IMR-90 (cell line): ENCODE measurements around the gene STEAP3. TPM values are rescaled to one million over a fixed set of nuclear protein-coding genes. Genes with fewer than 3 reads are reported as not detected.

ENCODE experiments used
- ATAC-seq: fragments of 200-7000 bp; cut with Tn5 transposase; 2 replicates; pipeline ENCODE4 v1.9.1; 2020; ENCODE audit warnings: low read depth, mild to moderate bottlenecking, moderate library complexity
- BruUV-seq: library from RNA; stranded (reverse); fragments of 400-500 nt; replicated peaks from 2 replicates; lab custom pipeline; 2021; lab: Mats Ljungman, UMichigan
- CTCF ChIA-PET: fragments of 300-600 bp; formaldehyde crosslinking; extraction: SDS; loops from one replicate; lab custom pipeline; 2021; ENCODE audit warnings: antibody characterized with exemption; lab: Yijun Ruan, JAX
- POLR2A ChIA-PET: fragments of 300-600 bp; sonication (Branson Sonifier 250); formaldehyde crosslinking; loops from one replicate; lab custom pipeline; 2022; ENCODE audit warnings: antibody characterized with exemption; ENCODE audit not compliant: unreplicated experiment; lab: Charles Lee
- DNase-seq: peaks from one replicate; pipeline ENCODE4 v3.0.0; 2013
- H2AFZ ChIP-seq: replicated peaks from 2 replicates; pipeline ENCODE3; 2013; ENCODE audit warnings: low read length, mild to moderate bottlenecking; ENCODE audit not compliant: poor library complexity
- H2AK5ac ChIP-seq: 2 replicates; pipeline ENCODE4 v1.6.1; 2013; ENCODE audit warnings: low read depth, low read length, inconsistent platforms
- H2AK9ac ChIP-seq: replicated peaks from 2 replicates; pipeline ENCODE3; 2013; ENCODE audit warnings: mild to moderate bottlenecking, low read depth, low read length, moderate library complexity; ENCODE audit not compliant: poor library complexity
- H2BK120ac ChIP-seq: 2 replicates; pipeline ENCODE4 v1.6.1; 2013; ENCODE audit warnings: low read depth, low read length, inconsistent platforms
- H2BK15ac ChIP-seq: 3 replicates; pipeline ENCODE4 v1.6.1; 2013; ENCODE audit warnings: low read depth, low read length, inconsistent platforms
- H2BK20ac ChIP-seq: 2 replicates; pipeline ENCODE4 v1.6.1; 2013; ENCODE audit warnings: low read depth, mild to moderate bottlenecking, inconsistent platforms, low read length, moderate library complexity
- H2BK5ac ChIP-seq: 2 replicates; pipeline ENCODE4 v1.6.1; 2013; ENCODE audit warnings: mild to moderate bottlenecking, low read depth, low read length, inconsistent platforms; ENCODE audit not compliant: poor library complexity, severe bottlenecking
- H3K14ac ChIP-seq: replicated peaks from 2 replicates; pipeline ENCODE4 v1.6.1; 2013; ENCODE audit warnings: low read depth, low read length, inconsistent platforms
- H3K18ac ChIP-seq: 2 replicates; pipeline ENCODE4 v1.6.1; 2013; ENCODE audit warnings: low read depth, low read length, control low read depth
- H3K23ac ChIP-seq: 2 replicates; pipeline ENCODE4 v1.6.1; 2013; ENCODE audit warnings: low read depth, low read length, inconsistent platforms
- H3K27ac ChIP-seq: 2 replicates; pipeline ENCODE4 v1.5.1; 2013; ENCODE audit warnings: mild to moderate bottlenecking, control low read depth, low read length; ENCODE audit not compliant: insufficient read depth
- H3K27me3 ChIP-seq: 2 replicates; pipeline ENCODE4 v1.6.1; 2013; ENCODE audit warnings: low read length; ENCODE audit not compliant: control insufficient read depth, insufficient read depth
- H3K36me3 ChIP-seq: 2 replicates; pipeline ENCODE4 v1.6.1; 2013; ENCODE audit warnings: low read length, mixed read lengths; ENCODE audit not compliant: control insufficient read depth, insufficient read depth
- H3K4ac ChIP-seq: 2 replicates; pipeline ENCODE4 v1.6.1; 2013; ENCODE audit warnings: low read depth, low read length, inconsistent platforms
- H3K4me1 ChIP-seq: 2 replicates; pipeline ENCODE4 v1.6.1; 2013; ENCODE audit warnings: low read length, mixed read lengths; ENCODE audit not compliant: control insufficient read depth, insufficient read depth
- H3K4me2 ChIP-seq: 2 replicates; pipeline ENCODE4 v1.6.1; 2013; ENCODE audit warnings: low read depth, mild to moderate bottlenecking, control low read depth, low read length, moderate library complexity
- H3K4me3 ChIP-seq: 2 replicates; pipeline ENCODE4 v1.5.1; 2013; ENCODE audit warnings: low read depth, mild to moderate bottlenecking, control low read depth, low read length, moderate library complexity; ENCODE audit not compliant: insufficient read depth
- H3K56ac ChIP-seq: 2 replicates; pipeline ENCODE4 v1.6.1; 2013; ENCODE audit warnings: low read length, inconsistent platforms; ENCODE audit not compliant: insufficient read depth; ENCODE audit errors: extremely low read depth
- H3K79me1 ChIP-seq, 2 experiments: 2 replicates each; pipeline ENCODE4 v1.6.1; 2013; ENCODE audit warnings: low read length in 2 of 2, inconsistent platforms in 1 of 2, low read depth in 1 of 2
- H3K9ac ChIP-seq: 2 replicates; pipeline ENCODE4 v1.6.1; 2013; ENCODE audit warnings: low read depth, low read length, control low read depth
- H3K9me1 ChIP-seq: 2 replicates; pipeline ENCODE4 v1.6.1; 2013; ENCODE audit warnings: low read length, inconsistent platforms; ENCODE audit not compliant: insufficient read depth
- H3K9me3 ChIP-seq: 2 replicates; pipeline ENCODE4 v1.6.1; 2013; ENCODE audit warnings: low read length; ENCODE audit not compliant: control insufficient read depth, insufficient read depth
- H4K20me1 ChIP-seq: 2 replicates; pipeline ENCODE4 v1.6.1; 2013; ENCODE audit warnings: low read length, inconsistent platforms; ENCODE audit not compliant: insufficient read depth
- H4K5ac ChIP-seq: 2 replicates; pipeline ENCODE4 v1.6.1; 2013; ENCODE audit warnings: mild to moderate bottlenecking, low read depth, low read length, control low read depth
- H4K8ac ChIP-seq, 2 experiments: 2 replicates each; pipeline ENCODE4 v1.6.1; 2013; ENCODE audit warnings: low read depth in 2 of 2, low read length in 2 of 2, control low read depth in 1 of 2, inconsistent platforms in 1 of 2
- H4K91ac ChIP-seq: 2 replicates; pipeline ENCODE4 v1.6.1; 2013; ENCODE audit warnings: low read depth, low read length, inconsistent platforms; ENCODE audit not compliant: insufficient read depth
- BHLHE40 ChIP-seq: fragments of 150-350 bp; IDR thresholded peaks from 2 replicates; pipeline ENCODE4 v1.6.1; 2016; ENCODE audit warnings: mild to moderate bottlenecking, low read depth, low read length
- CHD1 ChIP-seq: IDR thresholded peaks from 2 replicates; pipeline ENCODE4 v1.6.1; 2012; ENCODE audit warnings: low read depth, low read length, improper control_type of control experiment
- FOS ChIP-seq: fragments of 150-350 bp; IDR thresholded peaks from 2 replicates; pipeline ENCODE4 v1.6.1; 2016; ENCODE audit warnings: low read depth, low read length
- MAFK ChIP-seq: IDR thresholded peaks from 2 replicates; pipeline ENCODE4 v1.6.1; 2012; ENCODE audit warnings: low read depth, low read length, improper control_type of control experiment
- MAZ ChIP-seq: IDR thresholded peaks from 2 replicates; pipeline ENCODE4 v1.6.1; 2012; ENCODE audit warnings: low read depth, mild to moderate bottlenecking, low read length, improper control_type of control experiment, moderate library complexity, borderline replicate concordance
- MXI1 ChIP-seq: IDR thresholded peaks from 2 replicates; pipeline ENCODE4 v1.6.1; 2012; ENCODE audit warnings: low read depth, mild to moderate bottlenecking, low read length, moderate library complexity, borderline replicate concordance
- NFE2L2 ChIP-seq: fragments of 150-350 bp; IDR thresholded peaks from 2 replicates; pipeline ENCODE4 v1.6.1; 2016; ENCODE audit warnings: low read depth, mild to moderate bottlenecking, low read length
- POLR2A ChIP-seq: IDR thresholded peaks from 2 replicates; pipeline ENCODE4 v1.6.1; 2012; ENCODE audit warnings: mild to moderate bottlenecking, low read depth, low read length
- RAD21 ChIP-seq: IDR thresholded peaks from 2 replicates; pipeline ENCODE4 v1.6.1; 2012; ENCODE audit warnings: low read length, improper control_type of control experiment
- RCOR1 ChIP-seq: IDR thresholded peaks from 2 replicates; pipeline ENCODE4 v1.6.1; 2012; ENCODE audit warnings: mild to moderate bottlenecking, low read length, improper control_type of control experiment; ENCODE audit not compliant: insufficient replicate concordance
- RFX5 ChIP-seq: IDR thresholded peaks from 2 replicates; pipeline ENCODE4 v1.8.0; 2012; ENCODE audit warnings: low read depth, mild to moderate bottlenecking, low read length, moderate library complexity
- SMC3 ChIP-seq: fragments of 150-350 bp; IDR thresholded peaks from 2 replicates; pipeline ENCODE4 v1.6.1; 2016; ENCODE audit warnings: low read depth, mild to moderate bottlenecking, antibody characterized with exemption, low read length, moderate library complexity
- WGBS, 2 experiments: methylation state at CpG; one replicate each; pipeline versions ENCODE4 v1.1.5 to v1.1.7; 2013; ENCODE audit warnings: missing lambda C conversion rate in 2 of 2; ENCODE audit not compliant: insufficient read length in 1 of 2; ENCODE audit errors: extremely low coverage in 2 of 2; 5-methylcytosine and 5-hydroxymethylcytosine counted together
- dilution Hi-C: fragments of 300-500 bp; cut with HindIII; formaldehyde crosslinking; loops from one replicate; pipeline ENCODE4 v1.14.3; 2018; ENCODE audit warnings: low sequenced_read_pairs; ENCODE audit not compliant: unreplicated experiment
- in situ Hi-C: fragments of 300-500 bp; cut with MboI; formaldehyde crosslinking; loops from 3 replicates; pipeline ENCODE4 v1.14.3; 2019; ENCODE audit warnings: low sequenced_read_pairs, inconsistent platforms, mixed read lengths
- intact Hi-C: fragments of 100-400 bp; cut with micrococcal nuclease; formaldehyde crosslinking; loops from 2 replicates; pipeline ENCODE4 v1.10.0; 2022
- polyA plus RNA-seq, 3 experiments: library from polyadenylated mRNA; depleted of rRNA; stranded (reverse); fragments of >200 nt; gene quantifications; 2 replicates each; pipeline ENCODE4 v1.2.3, GENCODE V29; 2012; ENCODE audit warnings: low replicate concordance in 1 of 3
- total RNA-seq: library from RNA; depleted of rRNA; stranded (reverse); fragments of >200 nt; gene quantifications from 2 replicates; pipeline ENCODE4 v1.2.3, GENCODE V29; 2012
- TF ChIP-seq, protein P1 (sequence below): conservative IDR thresholded peaks from 2 replicates; pipeline ENCODE4 v1.5.1; 2012; ENCODE audit warnings: mild to moderate bottlenecking, low read depth, low read length, improper control_type of control experiment
- TF ChIP-seq, protein P2 (sequence below): fragments of 150-350 bp; IDR thresholded peaks from 2 replicates; pipeline ENCODE4 v1.6.1; 2016; ENCODE audit warnings: low read depth, mild to moderate bottlenecking, low read length, moderate library complexity, borderline replicate concordance
- TF ChIP-seq, protein P3 (sequence below): fragments of 150-350 bp; IDR thresholded peaks from 2 replicates; pipeline ENCODE4 v1.6.1; 2017; ENCODE audit warnings: mild to moderate bottlenecking, antibody characterized with exemption, low read length, low read depth

Gene STEAP3
- total and polyA plus RNA-seq, 2 of the 4 experiments (the other 2 are of a cell fraction), result 19.4 to 43.9 TPM

DNA sequence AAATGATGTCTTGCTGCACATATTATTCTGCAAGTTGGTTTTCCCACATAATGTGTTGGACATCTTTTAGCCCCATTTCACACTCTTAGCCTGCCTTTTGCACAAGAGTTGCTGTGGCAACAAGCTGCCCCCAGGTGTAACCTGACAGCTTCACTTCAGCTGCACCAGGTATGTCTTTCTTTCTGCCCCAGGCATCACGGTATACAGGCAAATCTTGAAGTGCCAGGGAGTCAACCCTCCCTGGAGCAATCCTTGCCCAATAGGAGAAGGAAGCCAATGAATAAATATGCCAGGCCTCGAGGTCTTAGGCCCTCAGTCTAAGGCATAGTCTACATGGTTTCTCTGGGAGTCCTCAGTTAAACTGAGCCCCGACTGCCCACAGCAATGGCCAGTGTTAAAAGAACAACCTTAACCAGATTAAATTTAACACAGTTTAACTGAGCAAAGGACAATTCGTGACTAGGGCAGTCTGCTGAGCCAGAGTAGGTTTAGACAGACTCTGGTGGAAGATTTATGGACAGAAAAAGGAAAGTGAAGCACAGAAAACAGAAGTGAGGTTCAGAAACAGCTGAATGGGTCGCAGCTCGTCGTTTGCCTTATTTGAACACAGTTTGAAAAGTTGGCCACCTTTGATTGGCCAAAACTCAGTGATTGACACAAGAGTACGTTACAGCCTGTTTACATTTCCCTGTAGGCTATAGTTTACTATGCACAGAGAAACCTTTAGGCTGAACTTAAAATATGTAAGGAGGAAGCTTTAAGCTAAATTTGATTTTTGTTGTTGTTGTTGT lies 33.1 kb upstream of the STEAP3 start:
- CTCF ChIA-PET, result no interaction called here
- Histone ChIP-seq H3K27ac (no peak overlapping the region), H3K79me1 (no peaks in the 10 kb centered on the region), H4K5ac (no peak overlapping the region), H4K20me1 (no peaks in the 10 kb centered on the region), H3K4ac (no peak overlapping the region), H2BK15ac (no peak overlapping the region), H3K9me1 (no peaks in the 10 kb centered on the region), H3K4me2 (no peak overlapping the region), H4K8ac (no peak overlapping the region), H3K23ac (no peak overlapping the region), H3K4me1 (no peaks in the 10 kb centered on the region), H3K14ac (no peak overlapping the region), H3K56ac (no peak overlapping the region), H2AK5ac (no peak overlapping the region), H3K27me3 (peaks cover 1% of the 10 kb centered on the region; the same call in 1 of the 2 replicates), H2AK9ac (no peak overlapping the region), H4K91ac (no peak overlapping the region), H3K18ac (no peak overlapping the region), H3K36me3 (no peaks in the 10 kb centered on the region), H2BK20ac (no peak overlapping the region), H2BK120ac (no peak overlapping the region), H2BK5ac (no peak overlapping the region), H3K9ac (no peak overlapping the region), H3K4me3 (no peak overlapping the region), H3K9me3 (no peaks in the 10 kb centered on the region), H2AFZ (no peak overlapping the region)
- no CpG with 5 or more reads among the region's 8 CpGs for WGBS, 2 experiments
- TF ChIP-seq POLR2A, result no peak
- TF ChIP-seq BHLHE40, result no peak
- TF ChIP-seq MAFK, result no peak
- no peak for TF ChIP-seq RAD21
- TF ChIP-seq FOS, result no peak
- TF ChIP-seq RFX5, result no peak
- TF ChIP-seq, protein P1, sequence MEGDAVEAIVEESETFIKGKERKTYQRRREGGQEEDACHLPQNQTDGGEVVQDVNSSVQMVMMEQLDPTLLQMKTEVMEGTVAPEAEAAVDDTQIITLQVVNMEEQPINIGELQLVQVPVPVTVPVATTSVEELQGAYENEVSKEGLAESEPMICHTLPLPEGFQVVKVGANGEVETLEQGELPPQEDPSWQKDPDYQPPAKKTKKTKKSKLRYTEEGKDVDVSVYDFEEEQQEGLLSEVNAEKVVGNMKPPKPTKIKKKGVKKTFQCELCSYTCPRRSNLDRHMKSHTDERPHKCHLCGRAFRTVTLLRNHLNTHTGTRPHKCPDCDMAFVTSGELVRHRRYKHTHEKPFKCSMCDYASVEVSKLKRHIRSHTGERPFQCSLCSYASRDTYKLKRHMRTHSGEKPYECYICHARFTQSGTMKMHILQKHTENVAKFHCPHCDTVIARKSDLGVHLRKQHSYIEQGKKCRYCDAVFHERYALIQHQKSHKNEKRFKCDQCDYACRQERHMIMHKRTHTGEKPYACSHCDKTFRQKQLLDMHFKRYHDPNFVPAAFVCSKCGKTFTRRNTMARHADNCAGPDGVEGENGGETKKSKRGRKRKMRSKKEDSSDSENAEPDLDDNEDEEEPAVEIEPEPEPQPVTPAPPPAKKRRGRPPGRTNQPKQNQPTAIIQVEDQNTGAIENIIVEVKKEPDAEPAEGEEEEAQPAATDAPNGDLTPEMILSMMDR, result no peak
- TF ChIP-seq MAZ, result no peak
- TF ChIP-seq, protein P2, sequence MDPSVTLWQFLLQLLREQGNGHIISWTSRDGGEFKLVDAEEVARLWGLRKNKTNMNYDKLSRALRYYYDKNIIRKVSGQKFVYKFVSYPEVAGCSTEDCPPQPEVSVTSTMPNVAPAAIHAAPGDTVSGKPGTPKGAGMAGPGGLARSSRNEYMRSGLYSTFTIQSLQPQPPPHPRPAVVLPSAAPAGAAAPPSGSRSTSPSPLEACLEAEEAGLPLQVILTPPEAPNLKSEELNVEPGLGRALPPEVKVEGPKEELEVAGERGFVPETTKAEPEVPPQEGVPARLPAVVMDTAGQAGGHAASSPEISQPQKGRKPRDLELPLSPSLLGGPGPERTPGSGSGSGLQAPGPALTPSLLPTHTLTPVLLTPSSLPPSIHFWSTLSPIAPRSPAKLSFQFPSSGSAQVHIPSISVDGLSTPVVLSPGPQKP, result no peak
- no peak for TF ChIP-seq SMC3
- TF ChIP-seq, protein P3, sequence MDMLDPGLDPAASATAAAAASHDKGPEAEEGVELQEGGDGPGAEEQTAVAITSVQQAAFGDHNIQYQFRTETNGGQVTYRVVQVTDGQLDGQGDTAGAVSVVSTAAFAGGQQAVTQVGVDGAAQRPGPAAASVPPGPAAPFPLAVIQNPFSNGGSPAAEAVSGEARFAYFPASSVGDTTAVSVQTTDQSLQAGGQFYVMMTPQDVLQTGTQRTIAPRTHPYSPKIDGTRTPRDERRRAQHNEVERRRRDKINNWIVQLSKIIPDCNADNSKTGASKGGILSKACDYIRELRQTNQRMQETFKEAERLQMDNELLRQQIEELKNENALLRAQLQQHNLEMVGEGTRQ, result no peak
- TF ChIP-seq NFE2L2, result no peak
- TF ChIP-seq CHD1, result no peak
- TF ChIP-seq RCOR1, result no peak
- no peak for TF ChIP-seq MXI1
- dilution Hi-C loops, result no loop called here
- POLR2A ChIA-PET, result no interaction called here
- BruUV-seq, result no TSS peak
- DNase-seq (no peak), ATAC-seq (no peak)
- in situ Hi-C loops, result no loop called here
- intact Hi-C loops, result no loop called here
